SK-MEL-5 (cell line): Measurements from ENCODE around the gene GORASP2. TPM values are rescaled to one million over a fixed set of nuclear protein-coding genes. Genes with fewer than 3 reads are reported as not detected.

Source experiments
- DNase-seq: peaks from one replicate; pipeline ENCODE4 v3.0.0-alpha.2; 2016; ENCODE audit warnings: low read depth, low spot score
- in situ Hi-C: cut with HindIII; loops from 2 replicates; pipeline ENCODE4 v1.10.0; 2016; ENCODE audit warnings: low sequenced_read_pairs, high pct_unique_total_duplicates, low pct_unique_long_range_greater_than_20kb
- total RNA-seq: library from RNA; depleted of rRNA; stranded (reverse); fragments of >200 nt; shearing (Covaris generic); gene quantifications from 2 replicates; pipeline ENCODE4 v1.2.3, GENCODE V29; 2014; rRNA removed

The GORASP2 gene
- total RNA-seq, 1 experiment from 2014 or later: 36.6 TPM

DNA sequence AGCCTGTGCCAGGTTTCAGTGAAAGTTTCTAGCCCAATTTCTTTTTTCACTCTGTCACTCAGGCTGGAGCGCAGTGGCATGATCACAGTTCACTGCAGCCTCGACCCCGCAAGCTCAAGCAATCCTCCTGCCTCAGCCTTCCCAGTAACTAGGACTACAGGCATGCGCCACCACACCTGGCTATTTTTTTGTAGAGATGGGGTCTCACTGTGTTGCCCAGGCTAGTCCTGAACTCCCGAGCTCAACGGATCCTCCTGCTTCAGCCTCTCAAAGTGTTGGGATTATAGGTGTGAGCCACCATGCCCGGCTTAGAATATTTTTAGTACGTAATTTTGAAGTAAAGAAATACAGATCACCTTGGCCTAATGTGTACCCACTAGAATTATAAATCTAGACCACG is 87.1 kb downstream of the GORASP2 start:
- DNase-seq: no peak
- in situ Hi-C loops: no loop called here

Other genes starting within 250 kb of the GORASP2 start
- gene SP5, start 213.9 kb upstream of the GORASP2 start, total RNA-seq: 0.48 TPM in 1 of 2 replicates, not detected in the other
- gene ERICH2, start 158.9 kb upstream of the GORASP2 start, total RNA-seq: 0.45 and 1.4 TPM in 2 replicates
- 18.1 and 23.5 TPM in 2 replicates for gene GAD1, start 112.4 kb upstream of the GORASP2 start, total RNA-seq
- 12.4 and 12.9 TPM in 2 replicates for gene TLK1, start 231.6 kb downstream of the GORASP2 start, total RNA-seq